ENCODE data around the gene LNP1. TPM values are rescaled to one million over a fixed set of nuclear protein-coding genes. Genes with fewer than 3 reads are reported as not detected.

Gene LNP1
- total RNA-seq, 1 donor from 2014 or later: 1.3 TPM

GRCh38 chr3:100424261-100424660, 22.9 kb downstream of the LNP1 start:
- intact Hi-C loops (cut with DNase I): no loop called here

GRCh38 chr3:100425316-100425715, 24.0 kb downstream of the LNP1 start:
- Histone ChIP-seq H3K27ac (no peak overlapping the region), H3K4me1 (peaks cover 0 to 10% of the 10 kb centered on the region in 2 donors), H3K9me3 (no peaks in the 10 kb centered on the region), H3K36me3 (no peaks in the 10 kb centered on the region), H3K4me3 (no peak overlapping the region), H3K27me3 (no peaks in the 10 kb centered on the region)
- DNase-seq (ENCODE audit: low spot score in 2 of 2): no peak
- no peak for TF ChIP-seq CTCF (IDR thresholded peaks at IDR 0.05)
- intact Hi-C loops (cut with DNase I): no loop called here

More at GRCh38 chr3:100424261-100424660, 22.9 kb downstream of the LNP1 start:
- H3K4me3 ChIP-seq: no peak overlapping the region
- H3K9me3 ChIP-seq: no peaks in the 10 kb centered on the region
- TF ChIP-seq CTCF (IDR thresholded peaks at IDR 0.05): no peak
- no peaks in the 10 kb centered on the region for H3K36me3 ChIP-seq
- DNase-seq (ENCODE audit: low spot score in 2 of 2): no peak
- no peak overlapping the region for H3K27ac ChIP-seq
- H3K4me1 ChIP-seq: peaks cover 0 to 5% of the 10 kb centered on the region in 2 donors
- H3K27me3 ChIP-seq: no peaks in the 10 kb centered on the region

- Histone ChIP-seq H3K4me3 (no peak overlapping the region), H3K9me3 (no peaks in the 10 kb centered on the region), H3K27ac (no peak overlapping the region), H3K4me1 (peaks cover 0 to 10% of the 10 kb centered on the region in 2 donors), H3K27me3 (no peaks in the 10 kb centered on the region), H3K36me3 (no peaks in the 10 kb centered on the region)
- intact Hi-C loops (cut with DNase I): no loop called here
- no peak for TF ChIP-seq CTCF (IDR thresholded peaks at IDR 0.05)
- no peak for DNase-seq (ENCODE audit: low spot score in 2 of 2)
Measured at GRCh38 chr3:100426067-100426682, 24.8 kb downstream of the LNP1 start.

GRCh38 chr3:100427699-100428098, 26.4 kb downstream of the LNP1 start:
- no peak for DNase-seq (ENCODE audit: low spot score in 2 of 2)
- TF ChIP-seq CTCF (IDR thresholded peaks at IDR 0.05): no peak
- H3K27ac ChIP-seq: peak overlapping the region; percentile 15 to 22
- peak overlapping the region in 1 of 2 donors; percentile 19 for H3K4me3 ChIP-seq
- H3K27me3 ChIP-seq: no peaks in the 10 kb centered on the region
- peaks cover 0 to 10% of the 10 kb centered on the region in 2 donors for H3K4me1 ChIP-seq
- no peaks in the 10 kb centered on the region for H3K36me3 ChIP-seq
- intact Hi-C loops (cut with DNase I): no loop called here
- H3K9me3 ChIP-seq: no peaks in the 10 kb centered on the region

GRCh38 chr3:100429187-100429716, 27.9 kb downstream of the LNP1 start:
- intact Hi-C loops (cut with DNase I): no loop called here
- no peaks in the 10 kb centered on the region for H3K27me3 ChIP-seq
- peak overlapping the region in 1 of 2 donors; percentile 52 for H3K4me3 ChIP-seq
- H3K4me1 ChIP-seq: peaks cover 0 to 10% of the 10 kb centered on the region in 2 donors
- no peaks in the 10 kb centered on the region for H3K36me3 ChIP-seq
- no peak for TF ChIP-seq CTCF (IDR thresholded peaks at IDR 0.05)
- no peak for DNase-seq (ENCODE audit: low spot score in 2 of 2)
- peak overlapping the region; percentile 12 to 46 for H3K27ac ChIP-seq
- peaks cover 0 to 3% of the 10 kb centered on the region in 2 donors for H3K9me3 ChIP-seq
